ENCODE data around the gene PNLDC1.

GRCh38 chr6:159772196-159772595, 27.9 kb upstream of the PNLDC1 start:
- TF ChIP-seq CTCF (conservative IDR thresholded peaks at IDR 0.05) = no peak
- TF ChIP-seq EZH2 (IDR thresholded peaks at IDR 0.05; ENCODE audit: low read depth) = no peak

Data from PC-9 (cell line).